ENCODE data around the gene P2RX3.
A peak's percentile ranks its signal among the peaks of the same experiment; 100 is the strongest.

The P2RX3 gene

DNA sequence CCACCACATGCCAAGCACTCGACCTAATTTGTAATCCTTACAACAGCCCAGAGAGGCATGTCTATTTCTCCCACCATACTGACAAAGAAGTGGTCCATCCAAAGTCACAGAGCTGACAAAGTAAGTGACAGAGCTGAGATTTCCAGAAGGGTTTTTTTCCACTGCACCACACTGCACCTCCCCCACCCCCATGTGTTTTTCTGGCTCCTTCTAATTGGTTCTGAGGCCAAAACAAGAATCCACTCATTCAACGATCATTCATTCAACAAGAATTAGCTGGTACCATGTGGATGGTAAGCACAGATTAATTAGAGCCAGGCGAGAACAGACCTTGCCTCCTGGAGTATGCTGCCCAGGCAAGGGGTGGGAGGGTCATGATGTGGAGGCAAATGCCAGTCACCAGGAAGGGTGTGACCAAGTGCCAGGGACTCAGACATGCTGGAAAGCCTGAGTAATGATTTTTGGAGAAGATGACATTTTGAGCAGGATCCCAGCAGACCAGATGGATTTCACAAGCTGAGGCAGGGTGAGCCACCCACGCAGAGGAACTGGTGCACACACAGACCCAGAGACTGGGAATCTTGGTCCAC is 67.2 kb downstream of the P2RX3 start:
- CTCF ChIA-PET: no interaction called here
- POLR2A ChIA-PET (ENCODE audit: low non-redundant PET): no interaction called here
- TF ChIP-seq, protein P1, sequence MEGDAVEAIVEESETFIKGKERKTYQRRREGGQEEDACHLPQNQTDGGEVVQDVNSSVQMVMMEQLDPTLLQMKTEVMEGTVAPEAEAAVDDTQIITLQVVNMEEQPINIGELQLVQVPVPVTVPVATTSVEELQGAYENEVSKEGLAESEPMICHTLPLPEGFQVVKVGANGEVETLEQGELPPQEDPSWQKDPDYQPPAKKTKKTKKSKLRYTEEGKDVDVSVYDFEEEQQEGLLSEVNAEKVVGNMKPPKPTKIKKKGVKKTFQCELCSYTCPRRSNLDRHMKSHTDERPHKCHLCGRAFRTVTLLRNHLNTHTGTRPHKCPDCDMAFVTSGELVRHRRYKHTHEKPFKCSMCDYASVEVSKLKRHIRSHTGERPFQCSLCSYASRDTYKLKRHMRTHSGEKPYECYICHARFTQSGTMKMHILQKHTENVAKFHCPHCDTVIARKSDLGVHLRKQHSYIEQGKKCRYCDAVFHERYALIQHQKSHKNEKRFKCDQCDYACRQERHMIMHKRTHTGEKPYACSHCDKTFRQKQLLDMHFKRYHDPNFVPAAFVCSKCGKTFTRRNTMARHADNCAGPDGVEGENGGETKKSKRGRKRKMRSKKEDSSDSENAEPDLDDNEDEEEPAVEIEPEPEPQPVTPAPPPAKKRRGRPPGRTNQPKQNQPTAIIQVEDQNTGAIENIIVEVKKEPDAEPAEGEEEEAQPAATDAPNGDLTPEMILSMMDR (conservative IDR thresholded peaks at IDR 0.05; ENCODE audit: low read depth): no peak
- no peak for DNase-seq (ENCODE audit: low spot score)
- peak overlapping the region; percentile 51 for H3K27ac ChIP-seq

DNA sequence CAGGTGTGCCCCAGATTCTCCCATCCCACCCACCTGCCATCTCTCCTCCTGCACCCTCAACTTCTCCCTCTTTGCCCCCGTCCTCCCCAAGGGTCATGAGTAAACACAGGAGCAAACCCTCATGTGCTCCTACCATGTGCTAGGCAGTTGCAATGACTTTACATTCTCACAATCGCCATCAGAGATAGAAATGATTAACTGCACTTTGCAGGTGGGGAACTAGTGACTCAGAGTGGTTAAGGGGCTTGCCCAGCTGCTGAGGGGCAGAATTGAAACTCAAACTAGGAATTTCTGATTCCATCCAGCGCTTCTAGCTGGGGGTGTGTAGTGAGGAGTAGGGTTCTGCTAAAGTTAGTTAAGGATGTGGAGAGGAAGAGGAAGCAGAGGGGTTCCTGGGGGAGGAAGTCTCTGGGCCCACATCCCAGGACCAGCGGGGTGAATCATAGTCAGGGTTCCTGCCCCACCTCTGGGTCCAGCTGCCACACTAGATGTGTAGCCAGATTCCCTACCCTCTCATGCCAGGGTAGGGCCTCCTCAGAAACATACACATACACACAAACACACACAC is 68.3 kb downstream of the P2RX3 start:
- DNase-seq (ENCODE audit: low spot score): no peak
- CTCF ChIA-PET: no interaction called here
- POLR2A ChIA-PET (ENCODE audit: low non-redundant PET): no interaction called here
- TF ChIP-seq, protein P1 (conservative IDR thresholded peaks at IDR 0.05; ENCODE audit: low read depth): no peak
- peak overlapping the region; percentile 51 for H3K27ac ChIP-seq

DNA sequence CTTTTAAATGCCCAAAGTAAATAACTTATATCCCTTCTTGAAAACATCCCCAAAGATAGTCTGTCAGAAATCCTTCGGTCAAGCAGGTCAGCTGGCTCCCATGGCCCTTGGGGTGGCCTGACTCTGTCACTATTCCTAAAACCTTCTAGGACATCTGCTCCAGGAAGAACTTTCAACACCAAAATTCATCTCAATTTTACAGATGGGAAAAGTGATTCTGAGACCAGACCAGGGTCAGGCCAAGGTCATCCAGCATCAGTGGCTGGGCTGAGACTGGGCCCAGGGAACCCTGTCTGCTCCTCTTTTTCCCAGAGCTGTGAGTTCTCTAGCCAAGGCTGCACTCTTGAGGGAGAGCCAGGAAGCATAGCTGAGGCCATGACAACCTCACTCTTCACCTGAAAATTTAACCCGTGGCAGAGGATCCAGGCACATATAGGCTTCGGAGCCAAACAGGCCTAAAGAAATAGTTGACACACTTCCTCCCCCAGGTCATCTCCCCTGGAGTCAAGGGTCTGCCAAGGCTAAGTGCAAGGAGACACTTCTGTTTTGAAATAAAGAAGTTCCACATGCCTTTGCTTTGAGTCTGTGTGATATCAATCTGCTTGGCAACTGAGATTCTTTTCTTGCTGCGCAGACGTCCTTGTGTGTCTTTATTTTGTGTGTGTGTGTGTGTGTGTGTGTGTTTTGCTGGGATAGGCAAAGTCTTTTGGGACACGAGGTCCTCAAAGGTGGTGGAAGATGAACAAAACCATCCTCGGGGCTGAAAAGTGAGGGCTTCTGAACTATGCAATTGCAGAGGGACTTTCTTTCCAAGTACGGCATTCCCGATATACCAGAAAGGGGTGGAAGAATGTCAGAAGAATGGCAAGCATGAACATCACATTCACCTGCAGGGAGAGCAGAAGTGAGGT is 69.1 kb downstream of the P2RX3 start:
- ChIA-PET POLR2A (ENCODE audit: low non-redundant PET) (no interaction called here), CTCF (interaction anchor here (0.6 kb wide), 1 partner anchor 55 kb away, joined by 4 read pairs; no protein-coding TSS in a partner anchor)
- TF ChIP-seq, protein P1 (conservative IDR thresholded peaks at IDR 0.05; ENCODE audit: low read depth): no peak
- peak overlapping the region; percentile 51 for H3K27ac ChIP-seq
- DNase-seq (ENCODE audit: low spot score): no peak

DNA sequence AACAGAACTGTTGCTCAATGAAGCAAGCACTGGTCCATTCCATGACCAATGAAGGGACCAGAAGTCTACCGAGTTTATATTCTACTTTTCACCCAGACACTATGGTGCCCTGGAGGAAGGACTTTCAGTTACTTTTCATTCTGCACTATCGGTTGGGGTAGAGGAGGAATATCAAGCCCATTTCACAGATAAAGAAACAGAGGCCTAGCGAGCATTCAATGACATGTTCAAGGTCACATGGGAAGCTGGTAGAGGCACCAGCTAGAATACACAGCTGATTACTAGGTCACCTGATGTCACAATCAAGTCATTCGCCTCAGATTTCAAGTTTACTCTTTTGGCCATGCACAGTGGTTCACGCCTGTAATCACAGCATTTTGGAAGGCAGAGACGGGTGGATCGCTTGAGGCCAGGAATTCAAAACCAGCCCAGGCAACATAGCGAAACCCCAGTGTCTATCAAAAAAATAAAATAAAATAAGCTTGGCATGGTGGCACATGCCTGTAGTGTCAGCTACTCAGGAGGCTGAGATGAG is 69.9 kb downstream of the P2RX3 start:
- CTCF ChIA-PET: interaction anchor here (0.6 kb wide), 1 partner anchor 1085 kb away, joined by 4 read pairs; no protein-coding TSS in a partner anchor
- DNase-seq (ENCODE audit: low spot score): no peak
- POLR2A ChIA-PET (ENCODE audit: low non-redundant PET): no interaction called here
- TF ChIP-seq, protein P1 (conservative IDR thresholded peaks at IDR 0.05; ENCODE audit: low read depth): no peak
- H3K27ac ChIP-seq: peak overlapping the region; percentile 41

DNA sequence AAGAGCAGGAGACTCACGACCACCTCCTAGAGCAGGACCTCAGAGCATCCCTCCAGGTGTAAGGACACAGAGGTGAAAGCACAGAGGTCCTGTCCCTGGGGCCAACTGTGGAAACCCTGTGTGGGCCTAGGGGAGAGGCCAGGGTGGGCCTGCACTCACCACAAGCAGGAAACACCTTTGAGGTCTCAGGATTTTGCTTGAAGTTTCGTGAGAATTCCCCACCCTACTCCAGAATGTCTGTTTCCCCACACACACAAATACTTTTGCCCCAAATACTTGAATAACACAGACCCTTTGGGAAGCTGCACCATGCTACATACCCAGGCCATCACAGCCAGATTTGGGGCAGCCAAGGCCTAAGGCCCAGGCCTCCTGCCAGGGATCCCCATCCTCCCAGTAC is 70.6 kb downstream of the P2RX3 start:
- H3K27ac ChIP-seq: peak overlapping the region; percentile 41
- POLR2A ChIA-PET (ENCODE audit: low non-redundant PET): no interaction called here
- CTCF ChIA-PET: interaction anchor here (0.6 kb wide), 1 partner anchor 1085 kb away, joined by 4 read pairs; no protein-coding TSS in a partner anchor
- TF ChIP-seq, protein P1 (conservative IDR thresholded peaks at IDR 0.05; ENCODE audit: low read depth): no peak
- DNase-seq (ENCODE audit: low spot score): no peak

DNA sequence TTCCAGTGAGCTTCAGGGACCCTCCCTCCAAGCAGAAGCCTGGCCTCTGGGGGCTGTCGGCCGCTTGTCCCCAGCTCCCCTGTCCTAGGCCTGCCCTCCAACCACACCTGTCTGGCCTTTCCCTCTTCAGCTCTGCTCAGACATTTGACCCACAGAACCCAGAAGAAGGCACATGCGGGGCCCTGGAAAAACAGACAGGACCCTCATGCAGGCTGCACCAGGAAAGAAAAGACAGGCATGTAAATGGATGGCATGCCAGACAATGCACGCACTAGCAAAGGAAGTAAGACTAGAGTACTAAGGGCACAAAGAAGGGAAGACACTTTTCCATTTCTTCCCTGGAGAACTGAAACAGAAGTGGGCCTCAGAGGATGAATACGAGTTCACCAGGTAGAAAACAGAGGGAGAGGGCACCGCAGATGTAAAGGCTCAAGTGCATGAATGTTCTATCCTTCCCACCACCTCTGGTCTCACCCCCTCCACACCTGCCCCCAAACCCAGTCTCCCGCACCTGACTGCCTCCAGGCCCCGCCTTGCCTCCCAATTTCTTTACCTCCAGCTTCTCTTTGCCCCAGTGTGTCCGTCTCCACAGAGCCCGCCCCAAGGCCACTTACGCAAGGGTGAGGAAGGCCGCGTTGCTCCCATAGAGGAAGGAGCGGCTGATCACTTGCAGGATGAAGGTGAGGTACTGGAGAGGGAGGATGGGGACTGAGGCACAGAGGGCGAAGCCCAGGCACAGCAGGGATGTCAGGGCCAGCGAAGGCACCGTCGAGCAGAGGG is 71.4 kb downstream of the P2RX3 start:
- ChIA-PET CTCF (no interaction called here), POLR2A (ENCODE audit: low non-redundant PET) (no interaction called here)
- peak overlapping the region; percentile 41 for H3K27ac ChIP-seq
- TF ChIP-seq, protein P1 (conservative IDR thresholded peaks at IDR 0.05; ENCODE audit: low read depth): no peak
- DNase-seq (ENCODE audit: low spot score): no peak
